ENCODE results near the gene RBM39. TPM values are rescaled to one million over a fixed set of nuclear protein-coding genes. Genes with fewer than 3 reads are reported as not detected.

Gene RBM39
- total RNA-seq, 3 donors from 2014 or later (not counting 1 experiment from before 2014, with no cell fraction given): 1,431 to 1,555 (median 1,445) TPM

DNA sequence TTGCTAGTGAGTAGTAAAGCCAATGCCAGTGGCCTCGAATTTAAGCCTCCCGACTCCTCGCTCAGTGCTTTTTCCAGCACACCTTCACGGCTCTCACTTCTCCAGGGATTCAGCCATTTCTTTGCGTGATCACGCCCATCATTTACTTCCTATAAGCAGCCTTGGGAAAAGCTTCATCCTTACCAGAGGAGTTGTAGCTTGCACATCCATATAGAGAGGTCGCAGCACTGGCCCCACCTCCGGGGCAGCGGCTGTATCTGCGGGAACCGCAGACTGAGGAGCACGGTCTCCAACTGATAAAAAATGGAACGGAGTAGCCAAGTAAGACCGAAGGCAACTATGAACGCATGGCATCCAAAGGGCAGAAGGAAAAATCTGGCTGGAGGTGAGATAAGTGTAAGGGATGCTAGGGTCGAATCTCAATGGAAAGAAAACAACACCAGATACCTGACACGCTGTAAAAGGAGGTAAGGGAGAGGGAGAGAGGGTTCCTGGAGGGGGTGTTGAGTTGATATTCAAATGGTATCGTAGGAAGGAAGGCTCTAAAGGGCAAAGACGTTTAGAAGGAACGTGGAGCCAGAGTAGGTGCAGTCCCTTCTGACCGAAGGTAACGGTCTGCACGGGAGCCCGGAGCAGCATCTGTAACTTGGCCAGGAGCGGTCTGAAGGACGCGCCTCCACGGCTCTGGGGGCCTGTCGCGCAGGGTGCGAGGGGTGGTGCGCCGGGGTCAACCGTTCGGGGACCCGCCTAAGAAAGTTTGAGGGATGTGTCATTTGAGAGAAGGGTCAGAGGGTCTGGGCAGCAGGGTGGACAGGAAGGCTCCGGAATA lies 43.5 kb downstream of the RBM39 start:
- intact Hi-C loops (cut with micrococcal nuclease): loop anchor here (1.0 to 5.0 kb wide), 2 partner anchors 36 to 97 kb away; partner anchors contain the start of genes CPNE1 and RBM12
- no peaks in the 10 kb centered on the region for H3K27me3 ChIP-seq (ENCODE audit: control insufficient read depth, insufficient read depth, low read length)
- no peaks in the 10 kb centered on the region for H3K9me3 Mint-ChIP-seq
- peaks cover 33 to 44% of the 10 kb centered on the region in 2 donors for H3K4me1 Mint-ChIP-seq
- TF ChIP-seq CTCF (IDR thresholded peaks at IDR 0.05): no peak
- ATAC-seq: peak; percentile 27 to 51 (median 34)
- peaks cover 4% of the 10 kb centered on the region for H3K36me3 Mint-ChIP-seq
- peak overlapping the region; percentile 99 for H3K4me3 Mint-ChIP-seq
- DNase-seq: no peak
- H3K36me3 ChIP-seq (ENCODE audit: control insufficient read depth, insufficient read depth, low read length): peaks cover 27% of the 10 kb centered on the region
- no peaks in the 10 kb centered on the region for H3K27me3 Mint-ChIP-seq (ENCODE audit: low read depth in 2 of 2)
- no peaks in the 10 kb centered on the region for H3K9me3 ChIP-seq (ENCODE audit: control insufficient read depth, insufficient read depth, low read length)
- H3K27ac Mint-ChIP-seq: peak overlapping the region; percentile 89 to 96
- peaks cover 12% of the 10 kb centered on the region for H3K4me1 ChIP-seq (ENCODE audit: control insufficient read depth, insufficient read depth, low read length)
- H3K27ac ChIP-seq (ENCODE audit: low read length): peak overlapping the region; percentile 74
- peak overlapping the region; percentile 95 for H3K4me3 ChIP-seq (ENCODE audit: low read length)
- WGBS (ENCODE audit: insufficient coverage): 10% methylated on average over 37 of the region's 37 CpGs

DNA sequence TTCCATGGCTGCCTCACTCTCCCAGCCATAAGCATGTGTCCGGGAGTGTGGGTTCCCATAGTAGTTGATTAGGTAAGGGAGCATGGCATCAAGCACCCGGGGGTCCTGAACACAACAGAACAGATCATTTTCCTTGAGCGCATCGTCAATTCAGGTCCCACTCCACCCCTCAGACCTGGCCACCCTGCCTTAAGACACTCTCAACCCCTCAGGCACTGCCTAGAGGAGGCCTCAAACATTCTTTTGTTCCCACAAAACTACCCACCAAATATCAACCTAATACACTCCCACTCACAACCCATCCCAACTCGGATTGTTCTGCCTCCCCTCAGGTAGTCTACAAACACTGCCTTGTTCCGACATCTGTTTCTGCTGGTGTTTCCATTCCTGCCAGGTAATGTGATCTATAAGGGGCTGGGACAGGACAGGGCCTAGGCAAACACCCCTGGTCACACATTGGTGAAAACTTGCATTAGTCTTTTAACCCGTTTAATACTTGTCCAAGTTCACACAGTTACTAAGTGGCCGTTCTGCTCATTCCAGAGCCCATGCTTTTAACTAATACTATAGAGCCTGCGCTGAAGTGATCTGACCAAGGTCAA lies 44.3 kb downstream of the RBM39 start:
- no peak for TF ChIP-seq CTCF (IDR thresholded peaks at IDR 0.05)
- WGBS (ENCODE audit: insufficient coverage): 90% methylated on average over 9 of the region's 9 CpGs
- Histone ChIP-seq H3K4me3 (ENCODE audit: low read length) (no peak overlapping the region), H3K9me3 (ENCODE audit: control insufficient read depth, insufficient read depth, low read length) (no peaks in the 10 kb centered on the region), H3K27me3 (ENCODE audit: control insufficient read depth, insufficient read depth, low read length) (no peaks in the 10 kb centered on the region), H3K36me3 (ENCODE audit: control insufficient read depth, insufficient read depth, low read length) (peaks cover 20% of the 10 kb centered on the region), H3K4me1 (ENCODE audit: control insufficient read depth, insufficient read depth, low read length) (peaks cover 12% of the 10 kb centered on the region), H3K27ac (ENCODE audit: low read length) (no peak overlapping the region)
- H3K36me3 Mint-ChIP-seq: no peaks in the 10 kb centered on the region
- intact Hi-C loops (cut with micrococcal nuclease): loop anchor here (5.0 kb wide), 1 partner anchor 35 kb away; the partner anchor contains the start of genes CPNE1 and RBM12
- peak overlapping the region; percentile 89 to 96 for H3K27ac Mint-ChIP-seq
- ATAC-seq: no peak
- H3K4me1 Mint-ChIP-seq: peaks cover 32 to 41% of the 10 kb centered on the region in 2 donors
- DNase-seq: no peak
- no peaks in the 10 kb centered on the region for H3K9me3 Mint-ChIP-seq
- no peaks in the 10 kb centered on the region for H3K27me3 Mint-ChIP-seq (ENCODE audit: low read depth in 2 of 2)
- peak overlapping the region; percentile 99 for H3K4me3 Mint-ChIP-seq

- Mint-ChIP-seq H3K4me1 (peaks cover 32 to 38% of the 10 kb centered on the region in 2 donors), H3K4me3 (no peak overlapping the region)
These were observed 46.1 kb downstream of the RBM39 start for GRCh38 chr20:35695978-35696377.

More at GRCh38 chr20:35695978-35696377, 46.1 kb downstream of the RBM39 start:
- 100% methylated on average over 1 of the region's 4 CpGs for WGBS (ENCODE audit: insufficient coverage)
- H3K27me3 ChIP-seq (ENCODE audit: control insufficient read depth, insufficient read depth, low read length): no peaks in the 10 kb centered on the region
- no peak for TF ChIP-seq CTCF (IDR thresholded peaks at IDR 0.05)
- peaks cover 6% of the 10 kb centered on the region for H3K36me3 ChIP-seq (ENCODE audit: control insufficient read depth, insufficient read depth, low read length)
- Mint-ChIP-seq H3K36me3 (no peaks in the 10 kb centered on the region), H3K27ac (no peak overlapping the region), H3K27me3 (ENCODE audit: low read depth in 2 of 2) (no peaks in the 10 kb centered on the region), H3K9me3 (no peaks in the 10 kb centered on the region)
- no peak overlapping the region for H3K27ac ChIP-seq (ENCODE audit: low read length)
- peaks cover 12% of the 10 kb centered on the region for H3K4me1 ChIP-seq (ENCODE audit: control insufficient read depth, insufficient read depth, low read length)
- ATAC-seq: no peak
- DNase-seq: no peak
- no peak overlapping the region for H3K4me3 ChIP-seq (ENCODE audit: low read length)
- intact Hi-C loops (cut with micrococcal nuclease): loop anchor here (5.0 kb wide), 1 partner anchor 34 kb away; the partner anchor contains the start of genes CPNE1 and RBM12
- no peaks in the 10 kb centered on the region for H3K9me3 ChIP-seq (ENCODE audit: control insufficient read depth, insufficient read depth, low read length)
